Measurements from ENCODE around the gene ARHGAP42. TPM values are rescaled to one million over a fixed set of nuclear protein-coding genes. Genes with fewer than 3 reads are reported as not detected.

ARHGAP42 gene
- total and polyA plus RNA-seq, 10 of the 15 experiments (the other 5 are each of a cell fraction or from before 2014, with no cell fraction given), result 1.8 to 6.3 (median 3.2) TPM

- TF ChIP-seq ZBTB40 (IDR thresholded peaks at IDR 0.05; ENCODE audit: borderline replicate concordance) (no peak), CHD1 (IDR thresholded peaks at IDR 0.05; ENCODE audit: low read depth, low read length) (no peak), SREBF1 (IDR thresholded peaks at IDR 0.05; ENCODE audit: low read length) (no peak), GABPA (IDR thresholded peaks at IDR 0.05; ENCODE audit: low read depth) (no peak)
These were observed 55.0 kb downstream of the ARHGAP42 start (continued) for GRCh38 chr11:100741866-100742625.

GRCh38 chr11:100746448-100746847 lies 59.4 kb downstream of the ARHGAP42 start:
- ChIA-PET CTCF (no interaction called here), SMC1A (ENCODE audit: uncharacterized antibody, unreplicated experiment) (interaction anchor here (1.2 to 1.3 kb wide), 2 partner anchors 8 to 14 kb away, joined by 3 read pairs; no protein-coding TSS in a partner anchor), POLR2A (interaction anchor here (0.5 kb wide), 1 partner anchor 9 kb away, joined by 6 read pairs; no protein-coding TSS in a partner anchor), RAD21 (ENCODE audit: unreplicated experiment) (no interaction called here)
- WGBS (ENCODE audit: insufficient coverage, insufficient replicate concordance, low lambda C conversion rate, missing lambda C conversion rate), result 69% methylated on average over 6 of the region's 6 CpGs
- no TSS peak for BruUV-seq (replicated peaks)
- intact Hi-C loops (cut with micrococcal nuclease; ENCODE audit: unreplicated experiment), result no loop called here
- Histone ChIP-seq H4K20me1 (ENCODE audit: control insufficient read depth, insufficient read depth) (no peaks in the 10 kb centered on the region), H3K27ac (ENCODE audit: control insufficient read depth, insufficient read depth) (no peak overlapping the region), H3K27me3 (replicated peaks in 1 of 2; ENCODE audit: control insufficient read depth in 2 of 2, insufficient read depth in 2 of 2, low read length in 1 of 2) (no peaks in the 10 kb centered on the region), H3K4me3 (no peak overlapping the region), H3K4me1 (ENCODE audit: control insufficient read depth, insufficient read depth, low read length) (peaks cover 4% of the 10 kb centered on the region), H3K79me2 (ENCODE audit: control insufficient read depth, insufficient read depth, low read length) (no peaks in the 10 kb centered on the region), H3K9ac (ENCODE audit: control insufficient read depth, insufficient read depth, low read length) (no peak overlapping the region), H3K36me3 (ENCODE audit: control insufficient read depth in 2 of 2, insufficient read depth in 2 of 2, low read length in 1 of 2) (no peaks in the 10 kb centered on the region), H3K9me3 (replicated peaks; ENCODE audit: control insufficient read depth, insufficient read depth, low read length) (peaks cover 6% of the 10 kb centered on the region; the same call in 1 of the 3 replicates), H3K4me2 (ENCODE audit: control insufficient read depth, insufficient read depth) (no peak overlapping the region), H2AFZ (ENCODE audit: control insufficient read depth, low read depth, low read length) (no peak overlapping the region)
- ATAC-seq, result no peak
- in situ Hi-C loops (cut with MboI), result no loop called here
- no peak for DNase-seq (ENCODE audit: low read depth, low spot score)
- FAIRE-seq, result no peak
- TF ChIP-seq RELA (IDR thresholded peaks at IDR 0.05; ENCODE audit: borderline replicate concordance, partially characterized antibody) (no peak), ATF7 (IDR thresholded peaks at IDR 0.05; ENCODE audit: low read depth) (no peak), PBX3 (IDR thresholded peaks at IDR 0.05; ENCODE audit: insufficient replicate concordance, low read depth, low read length) (no peak), SREBF1 (IDR thresholded peaks at IDR 0.05; ENCODE audit: low read length) (no peak), REST (IDR thresholded peaks at IDR 0.05; ENCODE audit: low read depth, low read length) (no peak), ATF3 (IDR thresholded peaks at IDR 0.05; ENCODE audit: borderline replicate concordance, extremely low read depth, low read depth, low read length) (no peak), BRCA1 (IDR thresholded peaks at IDR 0.05; ENCODE audit: low read depth, low read length) (no peak), ETV6 (conservative IDR thresholded peaks at IDR 0.05 in 1 of 2, IDR thresholded peaks at IDR 0.05 in 1 of 2; ENCODE audit: borderline replicate concordance in 1 of 2, low read depth in 1 of 2) (no peak), EED (IDR thresholded peaks at IDR 0.05; ENCODE audit: low read depth) (no peak)

Data from GM12878 (cell line).